GM12878 (cell line): Measurements from ENCODE around the gene CA7. TPM values are rescaled to one million over a fixed set of nuclear protein-coding genes. Genes with fewer than 3 reads are reported as not detected.

Experiments used
- ATAC-seq: fragments of 200-7000 bp; cut with Tn5 transposase; 3 replicates; pipeline ENCODE4 v1.9.1; 2020; ENCODE audit warnings: mild to moderate bottlenecking, moderate library complexity
- BruUV-seq: library from RNA; stranded (reverse); fragments of 400-500 nt; replicated peaks from 2 replicates; lab custom pipeline; 2021; lab: Mats Ljungman, UMichigan
- CTCF ChIA-PET: fragments of 300-600 bp; sonication (Branson Sonifier 250); formaldehyde crosslinking; extraction: SDS; loops from one replicate; lab custom pipeline; 2021; ENCODE audit warnings: inconsistent platforms; lab: Yijun Ruan, JAX
- POLR2A ChIA-PET: fragments of 350-600 bp; formaldehyde crosslinking; extraction: SDS; loops from one replicate; lab custom pipeline; 2021; ENCODE audit warnings: inconsistent platforms; lab: Charles Lee
- RAD21 ChIA-PET: fragments of 300-600 bp; sonication (Branson Sonifier 250); formaldehyde crosslinking; loops from one replicate; lab custom pipeline; 2023; ENCODE audit warnings: antibody characterized with exemption; ENCODE audit not compliant: unreplicated experiment; lab: Charles Lee
- SMC1A ChIA-PET: fragments of 300-600 bp; sonication (Branson Sonifier 250); formaldehyde crosslinking; loops from one replicate; lab custom pipeline; 2023; ENCODE audit not compliant: unreplicated experiment, uncharacterized antibody; lab: Charles Lee
- DNase-seq: peaks from one replicate; pipeline ENCODE4 v3.0.0-alpha.2; 2011; ENCODE audit warnings: low read depth, low spot score
- FAIRE-seq: peaks from 3 replicates; lab custom pipeline; 2011; peaks lifted over from hg19 to GRCh38; lab: Jason Lieb, UNC
- H2AFZ ChIP-seq: 2 replicates; pipeline ENCODE4 v1.6.0; 2011; ENCODE audit warnings: low read depth, low read length, control low read depth; ENCODE audit not compliant: control insufficient read depth
- H3K27ac ChIP-seq: 2 replicates; pipeline ENCODE4 v1.5.1; 2011; ENCODE audit warnings: control low read depth; ENCODE audit not compliant: control insufficient read depth, insufficient read depth
- H3K27me3 ChIP-seq, 2 experiments: replicated peaks in 1 of 2; 2 replicates each; pipeline versions ENCODE4 v1.6.0 to v1.6.1; 2011; ENCODE audit warnings: low read length in 1 of 2; ENCODE audit not compliant: control insufficient read depth in 2 of 2, insufficient read depth in 2 of 2
- H3K36me3 ChIP-seq, 2 experiments: 2 replicates each; pipeline ENCODE4 v1.5.1; 2011; ENCODE audit warnings: low read length in 1 of 2; ENCODE audit not compliant: control insufficient read depth in 2 of 2, insufficient read depth in 2 of 2
- H3K4me1 ChIP-seq: 2 replicates; pipeline ENCODE4 v1.6.1; 2011; ENCODE audit warnings: mild to moderate bottlenecking, low read length, moderate library complexity, mixed read lengths; ENCODE audit not compliant: control insufficient read depth, insufficient read depth
- H3K4me2 ChIP-seq: 2 replicates; pipeline ENCODE4 v1.6.0; 2011; ENCODE audit warnings: control low read depth; ENCODE audit not compliant: control insufficient read depth, insufficient read depth
- H3K4me3 ChIP-seq: fragments of 200-600 bp; sonication (generic); 2 replicates; pipeline ENCODE4 v1.5.1; 2016
- H3K79me2 ChIP-seq: 2 replicates; pipeline ENCODE4 v1.6.0; 2011; ENCODE audit warnings: low read length; ENCODE audit not compliant: control insufficient read depth, insufficient read depth
- H3K9ac ChIP-seq: 2 replicates; pipeline ENCODE4 v1.8.0; 2011; ENCODE audit warnings: low read length, control low read depth, mixed read lengths; ENCODE audit not compliant: control insufficient read depth, insufficient read depth
- H3K9me3 ChIP-seq: replicated peaks from 3 replicates; pipeline ENCODE4 v1.5.1; 2011; ENCODE audit warnings: mild to moderate bottlenecking, low read length; ENCODE audit not compliant: control insufficient read depth, insufficient read depth
- H4K20me1 ChIP-seq: 2 replicates; pipeline ENCODE4 v1.6.0; 2011; ENCODE audit not compliant: control insufficient read depth, insufficient read depth
- CBX3 ChIP-seq: fragments of 200-600 bp; sonication (generic); IDR thresholded peaks from 2 replicates; pipeline ENCODE4 v1.6.1; 2016; ENCODE audit warnings: low read depth, borderline replicate concordance
- CREB1 ChIP-seq: IDR thresholded peaks from 2 replicates; pipeline ENCODE4 v1.6.1; 2012; ENCODE audit warnings: low read depth, mild to moderate bottlenecking, inconsistent platforms
- E4F1 ChIP-seq: fragments of 450-650 bp; IDR thresholded peaks from 2 replicates; pipeline ENCODE4 v1.6.1; 2018; ENCODE audit warnings: borderline replicate concordance, mild to moderate bottlenecking; ENCODE audit not compliant: partially characterized antibody
- FOS ChIP-seq: IDR thresholded peaks from 3 replicates; pipeline ENCODE4 v1.6.1; 2011; ENCODE audit warnings: borderline replicate concordance; ENCODE audit not compliant: insufficient read length; ENCODE audit errors: extremely low read depth
- HCFC1 ChIP-seq: fragments of 150-350 bp; IDR thresholded peaks from 2 replicates; pipeline ENCODE4 v1.6.1; 2014; ENCODE audit warnings: low read length
- HDAC6 ChIP-seq: fragments of 200-600 bp; sonication (generic); IDR thresholded peaks from one replicate; pipeline ENCODE4 v1.8.0; 2017; ENCODE audit warnings: antibody characterized with exemption; ENCODE audit not compliant: unreplicated experiment
- IKZF1 ChIP-seq: fragments of 450-650 bp; conservative IDR thresholded peaks from 2 replicates; pipeline ENCODE4 v1.6.1; 2017; ENCODE audit warnings: antibody characterized with exemption, mild to moderate bottlenecking
- JUNB ChIP-seq: IDR thresholded peaks from 2 replicates; pipeline ENCODE4 v1.6.1; 2016; ENCODE audit warnings: antibody characterized with exemption, mild to moderate bottlenecking
- KDM1A ChIP-seq: fragments of 200-600 bp; sonication (generic); IDR thresholded peaks from 2 replicates; pipeline ENCODE4 v1.6.1; 2016; ENCODE audit warnings: borderline replicate concordance
- LARP7 ChIP-seq: fragments of 450-650 bp; IDR thresholded peaks from 2 replicates; pipeline ENCODE4 v1.6.1; 2017; ENCODE audit warnings: mild to moderate bottlenecking
- NFYA ChIP-seq: IDR thresholded peaks from 2 replicates; pipeline ENCODE4 v1.6.1; 2011; ENCODE audit warnings: low read depth, mild to moderate bottlenecking, low read length, improper control_type of control experiment, borderline replicate concordance
- RBBP5 ChIP-seq: fragments of 200-600 bp; sonication (generic); conservative IDR thresholded peaks from 2 replicates; pipeline ENCODE4 v1.6.1; 2016
- SKIL ChIP-seq: fragments of 450-650 bp; IDR thresholded peaks from 2 replicates; pipeline ENCODE4 v1.6.1; 2017; ENCODE audit warnings: mild to moderate bottlenecking, low read depth, inconsistent platforms; ENCODE audit not compliant: poor library complexity, severe bottlenecking
- ZNF207 ChIP-seq: fragments of 450-650 bp; IDR thresholded peaks from 2 replicates; pipeline ENCODE4 v1.6.1; 2014; ENCODE audit warnings: antibody characterized with exemption, mild to moderate bottlenecking, borderline replicate concordance
- ZNF217 ChIP-seq: fragments of 450-650 bp; IDR thresholded peaks from 2 replicates; pipeline ENCODE4 v1.6.1; 2017; ENCODE audit warnings: antibody characterized with exemption, mild to moderate bottlenecking
- WGBS: methylation state at CpG from one replicate; pipeline ENCODE4 v1.1.6; 2016; ENCODE audit warnings: low lambda C conversion rate; ENCODE audit not compliant: insufficient replicate concordance, insufficient coverage; ENCODE audit errors: missing lambda C conversion rate; 5-methylcytosine and 5-hydroxymethylcytosine counted together
- in situ Hi-C: fragments of 300-500 bp; cut with MboI; formaldehyde crosslinking; loops from 9 replicates; pipeline ENCODE4 v1.14.3; 2018; ENCODE audit warnings: mixed read lengths
- intact Hi-C: fragments of 100-400 bp; cut with micrococcal nuclease; formaldehyde crosslinking; loops from one replicate; pipeline ENCODE4 v1.14.2; 2022; ENCODE audit not compliant: unreplicated experiment
- polyA plus RNA-seq, 11 experiments: library from polyadenylated mRNA; depleted of rRNA in 4 of 11; unstranded in 6 of 11; stranded (reverse) in 5 of 11; fragments of >200 nt; fragmentation: Nextera tagmentation in 4 of 11; fragmentation: Illumina TruSeq in 1 of 11; extraction: Ambion mirVana in 4 of 11; extraction: Trizol in 1 of 11; gene quantifications; 1 replicate in 1 of 11; 2 replicates in 10 of 11; pipeline versions ENCODE4 v1.2.1 to v1.2.3, GENCODE V29; 2011 to 2016; ENCODE audit warnings: inconsistent platforms in 2 of 11, missing spikeins in 2 of 11, low read depth in 1 of 11
- total RNA-seq, 4 experiments: library from RNA; depleted of rRNA in 3 of 4; stranded (reverse); fragments of >200 nt in 3 of 4; fragmentation: Illumina TruSeq in 1 of 4; extraction: Trizol in 1 of 4; gene quantifications; 2 replicates each; pipeline versions ENCODE4 v1.2.1 to v1.2.3, GENCODE V29; 2013 to 2021

Gene CA7
- total and polyA plus RNA-seq, 10 of the 15 experiments (the other 5 are each of a cell fraction or from before 2014, with no cell fraction given) = 0.04 TPM; not detected in 9

DNA sequence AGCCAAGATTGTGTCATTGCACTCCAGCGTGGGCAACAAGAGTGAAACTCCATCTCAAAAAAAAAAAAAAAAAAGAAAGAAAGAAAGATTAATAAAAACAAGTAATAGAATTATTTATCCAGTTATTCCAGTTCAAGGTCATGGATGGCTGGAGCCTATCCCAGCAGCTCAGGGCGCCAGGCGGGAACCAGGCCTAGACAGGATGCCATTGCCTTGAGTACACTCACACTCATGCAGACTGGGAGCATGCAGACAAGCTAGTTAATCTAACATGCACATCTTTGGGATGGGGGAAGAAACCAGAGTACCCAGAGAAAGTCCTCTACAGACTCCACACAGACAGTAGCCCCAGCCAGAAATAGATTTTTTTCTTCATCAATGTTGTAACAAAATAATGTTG lies 54.0 kb downstream of the CA7 start:
- ChIA-PET POLR2A (no interaction called here), SMC1A (interaction anchor here (0.9 to 1.1 kb wide), 3 partner anchors 8 to 20 kb away, joined by 3 read pairs; partner anchors contain the start of gene CDH16), RAD21 (no interaction called here), CTCF (interaction anchor here (1.0 to 9.7 kb wide), 4 partner anchors 8 to 56 kb away, joined by 3 to 77 read pairs (median 4); partner anchors contain the start of gene RRAD)
- H3K4me2 ChIP-seq = no peak overlapping the region
- no peaks in the 10 kb centered on the region for H3K9me3 ChIP-seq
- ATAC-seq (no peak), FAIRE-seq (no peak), DNase-seq (no peak)
- no peak overlapping the region for H3K9ac ChIP-seq
- no peaks in the 10 kb centered on the region; the same call in 1 of the 2 replicates for H3K4me1 ChIP-seq
- H3K4me3 ChIP-seq = no peak overlapping the region
- H4K20me1 ChIP-seq = no peaks in the 10 kb centered on the region
- intact Hi-C loops = no loop called here
- H3K36me3 ChIP-seq = no peaks in the 10 kb centered on the region
- H2AFZ ChIP-seq = no peak overlapping the region
- WGBS = 60% methylated on average over 2 of the region's 3 CpGs
- in situ Hi-C loops = no loop called here
- H3K27ac ChIP-seq = no peak overlapping the region
- H3K27me3 ChIP-seq = no peaks in the 10 kb centered on the region
- BruUV-seq = no TSS peak
- TF ChIP-seq FOS = no peak
- no peak for TF ChIP-seq ZNF207
- TF ChIP-seq CBX3 = no peak
- TF ChIP-seq SKIL = no peak
- no peak for TF ChIP-seq KDM1A
- no peaks in the 10 kb centered on the region for H3K79me2 ChIP-seq

DNA sequence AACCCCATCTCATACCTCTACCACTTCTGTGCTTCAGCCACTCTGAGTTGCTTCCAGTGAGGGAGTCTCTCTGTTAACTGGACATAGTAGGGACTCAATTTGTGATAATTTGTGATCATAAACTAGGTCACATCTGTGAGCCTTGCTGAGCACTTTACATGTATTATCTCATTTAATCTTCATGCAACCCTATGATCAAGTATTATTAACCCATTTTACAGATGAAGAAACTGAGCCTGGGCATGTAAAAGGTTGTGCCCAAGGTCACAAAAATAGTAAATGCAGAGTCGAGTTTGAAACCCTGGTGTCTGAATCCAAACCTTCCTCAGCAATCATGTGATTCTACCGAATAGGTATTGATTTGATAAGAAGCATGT lies 54.7 kb downstream of the CA7 start:
- ChIA-PET RAD21 (no interaction called here), SMC1A (interaction anchor here (0.7 kb wide), 1 partner anchor 8 kb away, joined by 3 read pairs; no protein-coding TSS in a partner anchor), POLR2A (no interaction called here), CTCF (interaction anchor here (1.1 to 9.7 kb wide), 3 partner anchors 10 to 27 kb away, joined by 3 to 77 read pairs (median 4); partner anchors contain the start of gene RRAD)
- Histone ChIP-seq H3K9me3 (no peaks in the 10 kb centered on the region), H3K79me2 (no peaks in the 10 kb centered on the region), H3K4me1 (no peaks in the 10 kb centered on the region), H3K4me3 (no peak overlapping the region), H2AFZ (no peak overlapping the region), H3K27ac (no peak overlapping the region), H4K20me1 (no peaks in the 10 kb centered on the region), H3K27me3 (no peaks in the 10 kb centered on the region), H3K4me2 (no peak overlapping the region), H3K9ac (no peak overlapping the region), H3K36me3 (no peaks in the 10 kb centered on the region)
- ATAC-seq (no peak), FAIRE-seq (no peak), DNase-seq (no peak)
- 38% methylated on average over 2 of the region's 2 CpGs for WGBS
- intact Hi-C loops = no loop called here
- no TSS peak for BruUV-seq
- in situ Hi-C loops = no loop called here
- TF ChIP-seq LARP7 (no peak), E4F1 (no peak), ZNF217 (no peak), HCFC1 (no peak), RBBP5 (no peak), NFYA (no peak), HDAC6 (no peak), IKZF1 (no peak), CREB1 (no peak), JUNB (no peak)
